Fibroblast of pulmonary artery (primary cell): ENCODE results near the gene AMELX.

Source experiments
- DNase-seq: peaks from one replicate; pipeline ENCODE4 v3.0.0-alpha.2; 2010; ENCODE audit warnings: low read depth
- H3K4me3 ChIP-seq: replicated peaks from 2 replicates; pipeline ENCODE4 v1.5.1; 2011; ENCODE audit warnings: low read depth, mild to moderate bottlenecking, control low read depth, low read length, moderate library complexity
- TF ChIP-seq, protein P1 (sequence below): IDR thresholded peaks from 2 replicates; pipeline ENCODE4 v1.5.1; 2011; ENCODE audit warnings: mild to moderate bottlenecking, control low read depth, low read length, inconsistent platforms; ENCODE audit errors: missing control alignments

AMELX gene

DNA sequence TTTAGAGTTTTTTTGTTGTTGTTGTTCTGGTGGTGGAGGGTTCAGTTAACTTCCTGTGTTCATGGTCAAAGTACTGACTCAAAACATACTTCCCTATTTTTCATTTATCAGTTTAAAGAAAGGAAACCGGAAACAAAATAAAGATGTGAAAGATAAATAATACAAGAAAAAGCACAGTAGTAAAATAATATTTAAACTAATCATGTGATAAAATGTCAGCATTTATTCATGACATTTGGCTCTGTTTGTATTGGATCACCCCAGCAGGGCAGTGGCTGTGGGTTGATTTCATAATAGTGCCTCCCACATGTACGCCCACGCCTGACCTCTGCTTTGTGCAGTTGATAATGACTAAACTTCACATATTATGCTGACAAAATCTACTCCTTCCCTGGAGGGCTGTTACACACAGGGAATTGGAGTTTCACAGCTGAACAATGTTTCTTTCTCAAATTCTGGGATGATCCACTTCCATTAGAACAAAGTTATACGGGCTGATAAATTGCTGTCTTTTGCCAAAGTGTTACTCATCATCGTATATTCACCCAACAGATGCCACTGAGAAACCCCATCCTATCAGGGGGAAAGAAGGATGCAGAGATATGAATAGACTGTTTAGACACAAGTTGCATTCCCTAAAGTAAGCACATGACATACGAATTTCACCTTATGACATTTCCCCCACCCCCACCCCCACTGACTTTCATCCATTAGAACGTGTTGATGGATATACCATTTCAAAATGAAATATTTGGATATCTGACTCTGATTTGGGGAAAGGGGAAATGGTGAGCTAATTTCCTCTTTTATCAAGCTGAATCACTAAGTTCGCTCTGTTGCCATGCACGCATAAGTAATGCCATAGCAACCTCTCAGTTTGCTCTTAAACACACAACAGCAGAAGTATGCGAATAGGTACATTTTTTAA lies 48.3 kb downstream of the AMELX start:
- H3K4me3 ChIP-seq, result no peak overlapping the region
- TF ChIP-seq, protein P1, sequence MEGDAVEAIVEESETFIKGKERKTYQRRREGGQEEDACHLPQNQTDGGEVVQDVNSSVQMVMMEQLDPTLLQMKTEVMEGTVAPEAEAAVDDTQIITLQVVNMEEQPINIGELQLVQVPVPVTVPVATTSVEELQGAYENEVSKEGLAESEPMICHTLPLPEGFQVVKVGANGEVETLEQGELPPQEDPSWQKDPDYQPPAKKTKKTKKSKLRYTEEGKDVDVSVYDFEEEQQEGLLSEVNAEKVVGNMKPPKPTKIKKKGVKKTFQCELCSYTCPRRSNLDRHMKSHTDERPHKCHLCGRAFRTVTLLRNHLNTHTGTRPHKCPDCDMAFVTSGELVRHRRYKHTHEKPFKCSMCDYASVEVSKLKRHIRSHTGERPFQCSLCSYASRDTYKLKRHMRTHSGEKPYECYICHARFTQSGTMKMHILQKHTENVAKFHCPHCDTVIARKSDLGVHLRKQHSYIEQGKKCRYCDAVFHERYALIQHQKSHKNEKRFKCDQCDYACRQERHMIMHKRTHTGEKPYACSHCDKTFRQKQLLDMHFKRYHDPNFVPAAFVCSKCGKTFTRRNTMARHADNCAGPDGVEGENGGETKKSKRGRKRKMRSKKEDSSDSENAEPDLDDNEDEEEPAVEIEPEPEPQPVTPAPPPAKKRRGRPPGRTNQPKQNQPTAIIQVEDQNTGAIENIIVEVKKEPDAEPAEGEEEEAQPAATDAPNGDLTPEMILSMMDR, result no peak
- DNase-seq, result peak; percentile 94

DNA sequence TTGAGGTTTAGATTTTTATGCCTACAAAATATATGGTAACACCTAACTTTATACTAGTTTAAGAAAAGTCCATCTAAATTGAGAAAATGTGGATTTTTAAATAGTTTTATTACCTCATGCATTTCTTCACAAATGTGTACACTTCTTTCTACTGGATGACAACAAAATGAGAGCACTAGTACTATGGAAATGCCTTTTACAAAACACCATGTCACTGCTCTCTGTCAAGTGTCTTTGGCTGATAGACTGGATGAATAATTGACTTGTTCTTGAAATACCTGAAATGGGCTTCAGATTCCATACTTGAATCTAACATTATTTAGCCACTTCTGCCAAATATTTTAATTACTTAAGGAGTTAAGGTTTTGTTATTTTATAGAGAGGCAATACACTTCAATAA lies 49.5 kb downstream of the AMELX start:
- TF ChIP-seq, protein P1, result no peak
- DNase-seq, result no peak
- no peak overlapping the region for H3K4me3 ChIP-seq

GRCh38 chrX:11346121-11346682 lies 53.0 kb downstream of the AMELX start:
- DNase-seq, result no peak
- no peak overlapping the region for H3K4me3 ChIP-seq
- TF ChIP-seq, protein P1, result no peak

GRCh38 chrX:11347300-11347699 lies 54.1 kb downstream of the AMELX start:
- no peak for DNase-seq
- TF ChIP-seq, protein P1, result no peak
- no peak overlapping the region for H3K4me3 ChIP-seq

- H3K4me3 ChIP-seq, result no peak overlapping the region
- TF ChIP-seq, protein P1, result no peak
- DNase-seq, result no peak
These were observed 55.8 kb downstream of the AMELX start for GRCh38 chrX:11349020-11349419.

- H3K4me3 ChIP-seq, result no peak overlapping the region
- no peak for DNase-seq
- TF ChIP-seq, protein P1, result no peak
These were observed 56.6 kb downstream of the AMELX start for GRCh38 chrX:11349661-11350337.
